Activated gamma-delta T cell treated with Interleukin-2 at 50 U/mL for 16 hours (primary cell): ENCODE measurements around the gene C8G.
A peak's percentile ranks its signal among the peaks of the same experiment; 100 is the strongest.

Experiments used
- DNase-seq: peaks from one replicate; pipeline ENCODE4 v3.0.0-alpha.2; 2020

Gene C8G

GRCh38 chr9:136942112-136942880 is 2.7 kb upstream of the C8G start:
- DNase-seq, result no peak

- no peak for DNase-seq
Measured at GRCh38 chr9:136942881-136943230, 2.2 kb upstream of the C8G start.

GRCh38 chr9:136943291-136944211 is 1.5 kb upstream of the C8G start:
- DNase-seq, result no peak

- no peak for DNase-seq
Measured at GRCh38 chr9:136944212-136944518, 878 bp upstream of the C8G start.

GRCh38 chr9:136945333-136946227 is 537 bp downstream of the C8G start:
- DNase-seq, result no peak

GRCh38 chr9:136946228-136947027 is 1.4 kb downstream of the C8G start:
- no peak for DNase-seq

GRCh38 chr9:136947028-136947891 is 2.2 kb downstream of the C8G start:
- DNase-seq, result no peak

GRCh38 chr9:136947955-136948510 is 3.0 kb downstream of the C8G start:
- DNase-seq, result no peak

GRCh38 chr9:136949239-136949816 is 4.3 kb downstream of the C8G start:
- DNase-seq, result no peak

- DNase-seq, result peak; percentile 98
Measured at GRCh38 chr9:136949817-136950655, 5.0 kb downstream of the C8G start.

GRCh38 chr9:136950656-136951276 is 5.7 kb downstream of the C8G start:
- no peak for DNase-seq

GRCh38 chr9:136951541-136952320 is 6.7 kb downstream of the C8G start, which contains the start of gene LCN12:
Gene LCN12 (plus strand): TSS chr9:136952273. CDS start chr9:136952328, 55 bp downstream.
- no peak for DNase-seq

- DNase-seq, result no peak
Measured at GRCh38 chr9:136952321-136952850, 7.3 kb downstream of the C8G start.

GRCh38 chr9:136952876-136953770 is 8.1 kb downstream of the C8G start:
- DNase-seq, result no peak

GRCh38 chr9:136953771-136954269 is 8.8 kb downstream of the C8G start:
- DNase-seq, result no peak

GRCh38 chr9:136954270-136955083 is 9.4 kb downstream of the C8G start:
- no peak for DNase-seq
